Stimulated activated CD4-positive, alpha-beta T cell treated with anti-CD3 and anti-CD28 coated beads, TNF-alpha, amount 100 ng/mL, for 24 hours (primary cell): ENCODE measurements around the gene KIFC3.
"Not testable (repeated sequence)": the region's sequence is repeated elsewhere in the genome, so short reads cannot be mapped to it uniquely, and the experiment has no call there.

Experiments used
- DNase-seq, 3 experiments: peaks; one replicate each; pipeline ENCODE4 v3.0.0-alpha.2; 2020; ENCODE audit warnings: low read depth in 3 of 3

Gene KIFC3

GRCh38 chr16:57824888-57825287, 22.6 kb upstream of the KIFC3 start:
- no peak for DNase-seq

- no peak for DNase-seq
Observed at GRCh38 chr16:57823836-57824235, 21.5 kb upstream of the KIFC3 start.

- no peak for DNase-seq
Observed at GRCh38 chr16:57822856-57823255, 20.6 kb upstream of the KIFC3 start.

- DNase-seq, result no peak
Observed at GRCh38 chr16:57822018-57822553, 19.8 kb upstream of the KIFC3 start.

GRCh38 chr16:57821149-57821971, 19.1 kb upstream of the KIFC3 start:
- no peak for DNase-seq

GRCh38 chr16:57818377-57819064, 16.2 kb upstream of the KIFC3 start:
- DNase-seq, result no peak

- no peak for DNase-seq
Observed at GRCh38 chr16:57817680-57818079, 15.4 kb upstream of the KIFC3 start.

GRCh38 chr16:57815987-57816745, 13.9 kb upstream of the KIFC3 start:
- peak in 1 of 3 experiments; percentile 35 for DNase-seq

- DNase-seq, result no peak
Observed at GRCh38 chr16:57814896-57815295, 12.6 kb upstream of the KIFC3 start.

- no peak for DNase-seq
Observed at GRCh38 chr16:57813466-57813865, 11.2 kb upstream of the KIFC3 start.

GRCh38 chr16:57811340-57811739, 9.0 kb upstream of the KIFC3 start:
- not testable (repeated sequence) for DNase-seq

- DNase-seq, result peak; percentile 53 to 60 (median 58)
Observed at GRCh38 chr16:57810197-57811031, 8.1 kb upstream of the KIFC3 start.

- DNase-seq, result no peak
Observed at GRCh38 chr16:57809276-57810196, 7.2 kb upstream of the KIFC3 start.

GRCh38 chr16:57808589-57809228, 6.4 kb upstream of the KIFC3 start:
- DNase-seq, result no peak

GRCh38 chr16:57807968-57808528, 5.8 kb upstream of the KIFC3 start:
- peak in 2 of 3 experiments; percentile 25 to 67 for DNase-seq

- no peak for DNase-seq
Observed at GRCh38 chr16:57807252-57807967, 5.1 kb upstream of the KIFC3 start.

- DNase-seq, result no peak
Observed at GRCh38 chr16:57805176-57805575, 2.9 kb upstream of the KIFC3 start.

GRCh38 chr16:57804111-57804837, 2.0 kb upstream of the KIFC3 start:
- DNase-seq, result no peak
